ENCODE data around the gene FAM193A.

DNA sequence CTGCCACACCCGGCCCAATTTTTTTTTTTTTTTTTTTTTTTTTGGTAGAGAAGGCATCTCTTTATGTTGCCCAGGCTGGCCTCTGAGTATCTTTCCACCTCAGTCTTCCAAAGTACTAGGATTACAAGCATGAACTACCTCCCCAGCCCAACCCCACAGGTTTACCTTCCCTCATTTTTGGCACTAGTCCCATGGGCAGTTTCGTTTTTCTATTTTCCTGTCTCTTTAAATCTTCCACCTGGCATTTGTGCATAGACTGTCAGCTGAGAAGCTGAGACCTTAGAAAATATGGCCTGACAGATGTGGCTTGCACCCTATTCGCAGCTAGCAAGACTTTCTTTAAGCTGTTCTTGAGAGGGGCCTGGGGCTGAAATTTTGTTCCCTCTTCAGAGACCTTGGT is 191.8 kb downstream of the FAM193A start:
- TF ChIP-seq, protein P1, sequence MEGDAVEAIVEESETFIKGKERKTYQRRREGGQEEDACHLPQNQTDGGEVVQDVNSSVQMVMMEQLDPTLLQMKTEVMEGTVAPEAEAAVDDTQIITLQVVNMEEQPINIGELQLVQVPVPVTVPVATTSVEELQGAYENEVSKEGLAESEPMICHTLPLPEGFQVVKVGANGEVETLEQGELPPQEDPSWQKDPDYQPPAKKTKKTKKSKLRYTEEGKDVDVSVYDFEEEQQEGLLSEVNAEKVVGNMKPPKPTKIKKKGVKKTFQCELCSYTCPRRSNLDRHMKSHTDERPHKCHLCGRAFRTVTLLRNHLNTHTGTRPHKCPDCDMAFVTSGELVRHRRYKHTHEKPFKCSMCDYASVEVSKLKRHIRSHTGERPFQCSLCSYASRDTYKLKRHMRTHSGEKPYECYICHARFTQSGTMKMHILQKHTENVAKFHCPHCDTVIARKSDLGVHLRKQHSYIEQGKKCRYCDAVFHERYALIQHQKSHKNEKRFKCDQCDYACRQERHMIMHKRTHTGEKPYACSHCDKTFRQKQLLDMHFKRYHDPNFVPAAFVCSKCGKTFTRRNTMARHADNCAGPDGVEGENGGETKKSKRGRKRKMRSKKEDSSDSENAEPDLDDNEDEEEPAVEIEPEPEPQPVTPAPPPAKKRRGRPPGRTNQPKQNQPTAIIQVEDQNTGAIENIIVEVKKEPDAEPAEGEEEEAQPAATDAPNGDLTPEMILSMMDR (IDR thresholded peaks at IDR 0.05; ENCODE audit: low read length) = no peak
- no peak for TF ChIP-seq EZH2 (IDR thresholded peaks at IDR 0.05; ENCODE audit: borderline replicate concordance, low read length)

All from OCI-LY1 (cell line).